HCT116 (cell line): ENCODE results near the gene CPNE5. TPM values are rescaled to one million over a fixed set of nuclear protein-coding genes. Genes with fewer than 3 reads are reported as not detected.

ENCODE experiments used
- ATAC-seq: fragments of 200-7000 bp; cut with Tn5 transposase; 2 replicates; pipeline ENCODE4 v1.9.1; 2020; ENCODE audit warnings: mild to moderate bottlenecking, moderate library complexity
- BruUV-seq: library from RNA; stranded (reverse); fragments of 400-500 nt; replicated peaks from 2 replicates; lab custom pipeline; 2021; lab: Mats Ljungman, UMichigan
- CTCF ChIA-PET: fragments of 300-600 bp; sonication (Branson Sonifier 250); formaldehyde crosslinking; loops from one replicate; lab custom pipeline; 2021; ENCODE audit warnings: antibody characterized with exemption; lab: Charles Lee
- POLR2A ChIA-PET: fragments of 300-600, 350-600 bp; sonication (Branson Sonifier 250); formaldehyde crosslinking; loops from one replicate; lab custom pipeline; 2021; ENCODE audit warnings: antibody characterized with exemption; lab: Charles Lee
- RAD21 ChIA-PET, 2 experiments: fragments of 300-600 bp; sonication (Branson Sonifier 250); formaldehyde crosslinking; loops; one replicate each; lab custom pipeline; 2023; ENCODE audit warnings: low total read pairs in 2 of 2; ENCODE audit not compliant: uncharacterized antibody in 2 of 2, unreplicated experiment in 2 of 2, low non-redundant PET in 1 of 2; lab: Charles Lee
- DNase-seq: peaks from one replicate; pipeline ENCODE4 v3.0.0-alpha.2; 2010; ENCODE audit warnings: low read depth, low spot score
- H2AFZ ChIP-seq: fragments of 200-600 bp; shearing (Covaris generic), sonication (generic); 2 replicates; pipeline ENCODE4 v1.6.1; 2017; ENCODE audit warnings: low read depth, mixed run types, mixed read lengths, antibody characterized with exemption, low read length; ENCODE audit not compliant: poor library complexity, severe bottlenecking
- H3K27ac ChIP-seq: 2 replicates; pipeline ENCODE4 v1.5.1; 2012; ENCODE audit warnings: low read depth, low read length
- H3K27me3 ChIP-seq: fragments of 200-600 bp; sonication (generic); 2 replicates; pipeline ENCODE4 v1.6.1; 2016; ENCODE audit warnings: mixed run types, low read length, mixed read lengths; ENCODE audit not compliant: insufficient read depth
- H3K36me3 ChIP-seq, 2 experiments: fragments of 200-500 bp in 1 of 2; fragments of 200-600 bp in 1 of 2; sonication (Bioruptor generic) in 1 of 2; sonication (generic) in 1 of 2; 2 replicates each; pipeline versions ENCODE4 v1.5.1 to v1.6.1; 2014 to 2016; ENCODE audit warnings: low read length in 2 of 2, inconsistent platforms in 1 of 2, mixed read lengths in 1 of 2, mixed run types in 1 of 2; ENCODE audit not compliant: insufficient read depth in 2 of 2, control insufficient read depth in 1 of 2
- H3K4me1 ChIP-seq, 2 experiments: fragments of 200-600 bp in 1 of 2; sonication (generic) in 1 of 2; 2 replicates each; pipeline versions ENCODE4 v1.5.1 to v1.6.1; 2012 to 2017; ENCODE audit warnings: low read length in 2 of 2, inconsistent platforms in 1 of 2, mild to moderate bottlenecking in 1 of 2, mixed read lengths in 1 of 2, mixed run types in 1 of 2, moderate library complexity in 1 of 2; ENCODE audit not compliant: insufficient read depth in 2 of 2, control insufficient read depth in 1 of 2
- H3K4me2 ChIP-seq: fragments of 200-600 bp; sonication (generic); 2 replicates; pipeline ENCODE4 v1.6.1; 2017; ENCODE audit warnings: mixed run types, low read length, mixed read lengths
- H3K4me3 ChIP-seq, 2 experiments: fragments of 200-600 bp in 1 of 2; sonication (generic) in 1 of 2; replicated peaks in 1 of 2; 2 replicates each; pipeline ENCODE4 v1.5.1; 2011 to 2016; ENCODE audit warnings: low read length in 2 of 2, control low read depth in 1 of 2, low read depth in 1 of 2, mild to moderate bottlenecking in 1 of 2, mixed read lengths in 1 of 2, mixed run types in 1 of 2
- H3K79me2 ChIP-seq: fragments of 200-600 bp; sonication (generic); 2 replicates; pipeline ENCODE4 v1.6.1; 2017; ENCODE audit warnings: mild to moderate bottlenecking, mixed run types, low read length, moderate library complexity, mixed read lengths; ENCODE audit not compliant: insufficient read depth
- H3K9ac ChIP-seq: fragments of 200-600 bp; sonication (generic); 2 replicates; pipeline ENCODE4 v1.6.1; 2016; ENCODE audit warnings: low read length, mixed read lengths
- H3K9me2 ChIP-seq: fragments of 200-600 bp; sonication (generic), shearing (Covaris generic); 2 replicates; pipeline ENCODE4 v1.6.1; 2017; ENCODE audit warnings: mixed run types, mild to moderate bottlenecking, moderate library complexity; ENCODE audit not compliant: insufficient read depth
- H3K9me3 ChIP-seq, 2 experiments: fragments of 200-500 bp in 1 of 2; fragments of 200-600 bp in 1 of 2; sonication (Bioruptor generic) in 1 of 2; sonication (generic) in 1 of 2; 2 replicates each; pipeline ENCODE4 v1.6.1; 2014 to 2017; ENCODE audit warnings: low read length in 2 of 2, mixed read lengths in 2 of 2, inconsistent platforms in 1 of 2, low read depth in 1 of 2, mild to moderate bottlenecking in 1 of 2, mixed run types in 1 of 2, moderate library complexity in 1 of 2; ENCODE audit not compliant: control insufficient read depth in 1 of 2, insufficient read depth in 1 of 2
- H4K20me1 ChIP-seq: fragments of 200-600 bp; sonication (generic), shearing (Covaris generic); 2 replicates; pipeline ENCODE4 v1.6.1; 2017; ENCODE audit warnings: mixed run types, mild to moderate bottlenecking, moderate library complexity; ENCODE audit not compliant: insufficient read depth
- ATF3 ChIP-seq: IDR thresholded peaks from 2 replicates; pipeline ENCODE4 v1.6.1; 2012
- CEBPB ChIP-seq: IDR thresholded peaks from 2 replicates; pipeline ENCODE4 v1.6.1; 2012; ENCODE audit warnings: low read depth
- CTCF ChIP-seq, 3 experiments: fragments of 200-600 bp in 1 of 3; sonication (generic) in 1 of 3; IDR thresholded peaks in 2 of 3; conservative IDR thresholded peaks in 1 of 3; 2 replicates each; pipeline ENCODE4 v1.5.1; 2012 to 2017; ENCODE audit warnings: low read depth in 2 of 3, low read length in 2 of 3, antibody characterized with exemption in 1 of 3, borderline replicate concordance in 1 of 3, control low read depth in 1 of 3, mild to moderate bottlenecking in 1 of 3, mixed read lengths in 1 of 3, mixed run types in 1 of 3, moderate library complexity in 1 of 3; ENCODE audit not compliant: insufficient read depth in 1 of 3
- EGR1 ChIP-seq: IDR thresholded peaks from 2 replicates; pipeline ENCODE4 v1.6.1; 2012; ENCODE audit warnings: low read depth
- EZH2 ChIP-seq: fragments of 200-600 bp; sonication (generic); IDR thresholded peaks from 2 replicates; pipeline ENCODE4 v1.6.1; 2017; ENCODE audit warnings: antibody characterized with exemption, mixed run types
- EZH2phosphoT487 ChIP-seq: fragments of 200-600 bp; IDR thresholded peaks from 2 replicates; pipeline ENCODE4 v1.6.1; 2018; ENCODE audit warnings: antibody characterized with exemption, borderline replicate concordance
- FOSL1 ChIP-seq: IDR thresholded peaks from 2 replicates; pipeline ENCODE4 v1.6.1; 2012; ENCODE audit warnings: low read depth
- JUND ChIP-seq: IDR thresholded peaks from 2 replicates; pipeline ENCODE4 v1.6.1; 2012
- POLR2A ChIP-seq: IDR thresholded peaks from 2 replicates; pipeline ENCODE4 v1.7.0; 2011; ENCODE audit warnings: borderline replicate concordance; ENCODE audit not compliant: insufficient read depth, insufficient read length; ENCODE audit errors: extremely low read depth
- POLR2AphosphoS5 ChIP-seq: IDR thresholded peaks from 2 replicates; pipeline ENCODE4 v1.6.1; 2011; ENCODE audit warnings: mild to moderate bottlenecking, low read depth, low read length, moderate library complexity
- SIN3A ChIP-seq: IDR thresholded peaks from 2 replicates; pipeline ENCODE4 v1.6.1; 2012; ENCODE audit warnings: low read depth
- SP1 ChIP-seq: IDR thresholded peaks from 2 replicates; pipeline ENCODE4 v1.6.1; 2012; ENCODE audit warnings: low read depth
- SRF ChIP-seq: IDR thresholded peaks from 2 replicates; pipeline ENCODE4 v1.6.1; 2012; ENCODE audit warnings: low read depth
- ZBTB33 ChIP-seq: IDR thresholded peaks from 2 replicates; pipeline ENCODE4 v1.6.1; 2011; ENCODE audit warnings: mild to moderate bottlenecking, low read length, moderate library complexity; ENCODE audit not compliant: insufficient replicate concordance; ENCODE audit errors: extremely low read depth
- ZFX ChIP-seq: fragments of 450-650 bp; IDR thresholded peaks from 2 replicates; pipeline ENCODE4 v1.6.1; 2017
- ZNF274 ChIP-seq: fragments of 200-500 bp; sonication (Bioruptor generic); IDR thresholded peaks from 2 replicates; pipeline ENCODE4 v1.6.1; 2014; ENCODE audit warnings: mild to moderate bottlenecking, low read depth, low read length, inconsistent platforms
- intact Hi-C: fragments of 100-400 bp; cut with micrococcal nuclease; formaldehyde crosslinking; loops from 2 replicates; pipeline ENCODE4 v1.10.0; 2022
- total RNA-seq: library from RNA; stranded (reverse); gene quantifications from one replicate; pipeline ENCODE4 v1.2.1, GENCODE V29; 2021; ENCODE audit not compliant: unreplicated experiment

The CPNE5 gene
- total RNA-seq, 1 experiment from 2014 or later = not detected

GRCh38 chr6:36725581-36725980 is 113.7 kb downstream of the CPNE5 start:
- H3K9me2 ChIP-seq = no peaks in the 10 kb centered on the region
- ChIA-PET POLR2A (no interaction called here), CTCF (interaction anchor here (1.0 to 2.6 kb wide), 3 partner anchors 110 to 424 kb away, joined by 4 to 36 read pairs (median 6); no protein-coding TSS in a partner anchor), RAD21 (no interaction called here)
- H3K4me3 ChIP-seq = no peak overlapping the region
- no peaks in the 10 kb centered on the region for H4K20me1 ChIP-seq
- H3K27me3 ChIP-seq = no peaks in the 10 kb centered on the region
- ATAC-seq (no peak), DNase-seq (no peak)
- BruUV-seq = no TSS peak
- intact Hi-C loops = no loop called here
- H3K27ac ChIP-seq = no peak overlapping the region
- no peaks in the 10 kb centered on the region; a peak in 1 of 4 replicates for H3K4me1 ChIP-seq
- TF ChIP-seq POLR2A (no peak), ZBTB33 (no peak), POLR2AphosphoS5 (no peak), EZH2phosphoT487 (no peak), EZH2 (no peak), ZNF274 (no peak), CEBPB (no peak), FOSL1 (no peak), SIN3A (no peak), CTCF (IDR thresholded peaks at IDR 0.05 in 2 of 3, conservative IDR thresholded peaks at IDR 0.05 in 1 of 3; ENCODE audit: borderline replicate concordance in 1 of 3, insufficient read depth in 1 of 3, low read depth in 2 of 3, low read length in 2 of 3) (no peak), SRF (no peak), JUND (no peak), ATF3 (no peak), SP1 (no peak), ZFX (no peak), EGR1 (no peak)
- H3K36me3 ChIP-seq = no peaks in the 10 kb centered on the region
- H3K79me2 ChIP-seq = no peaks in the 10 kb centered on the region
- no peak overlapping the region for H3K4me2 ChIP-seq
- no peak overlapping the region for H3K9ac ChIP-seq
- H3K9me3 ChIP-seq = no peaks in the 10 kb centered on the region
- no peak overlapping the region for H2AFZ ChIP-seq
